Measurements from ENCODE around the gene A3GALT2. TPM values are rescaled to one million over a fixed set of nuclear protein-coding genes. Genes with fewer than 3 reads are reported as not detected.

A3GALT2 gene
- total RNA-seq, 3 donors from 2014 or later = 0.30 TPM; not detected in 2

DNA sequence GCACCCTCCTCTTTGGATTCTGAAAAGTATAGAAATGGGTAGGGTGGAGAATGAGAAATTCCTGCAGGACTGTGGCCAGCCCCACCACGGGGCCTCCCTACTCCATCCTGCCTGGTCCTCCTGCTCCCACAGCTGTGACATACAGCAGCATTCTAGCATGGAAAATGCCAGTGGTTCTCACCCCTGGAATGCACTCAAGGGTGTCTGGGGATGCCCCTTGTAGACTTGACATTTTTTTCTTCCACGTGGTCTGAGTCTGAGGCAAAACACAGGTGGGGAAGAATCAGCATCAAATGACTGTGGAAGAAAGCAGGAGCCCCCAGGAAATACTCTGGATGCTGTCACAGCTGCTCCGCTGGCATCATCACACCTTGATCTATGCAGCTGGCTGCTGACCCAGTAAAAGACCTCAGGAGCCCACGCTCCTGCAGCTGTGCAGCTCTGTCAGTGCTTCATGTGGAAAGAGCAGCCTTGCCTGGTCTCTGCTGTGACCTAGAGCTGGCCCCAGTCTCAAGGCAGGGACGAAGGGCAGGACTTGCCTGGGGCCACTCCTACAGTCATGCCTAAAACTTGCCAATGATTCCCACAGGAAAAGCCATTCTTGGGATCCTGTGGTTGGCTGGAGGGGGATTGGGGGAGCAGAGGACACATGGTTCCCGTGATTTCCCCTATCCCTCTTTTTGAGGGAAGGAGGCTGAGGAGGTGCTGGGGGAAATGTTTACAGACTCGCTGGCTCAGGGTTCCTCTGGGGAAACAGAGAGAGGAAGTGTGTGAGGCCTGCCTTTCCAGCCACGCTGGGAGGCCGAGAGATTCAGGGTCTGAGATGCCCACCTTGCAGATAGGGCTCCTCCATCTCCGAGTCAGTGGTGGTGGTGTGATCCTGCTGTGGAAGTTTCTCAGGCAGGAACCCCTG lies 10.8 kb upstream of the A3GALT2 start:
- H3K36me3 Mint-ChIP-seq (ENCODE audit: insufficient read depth) = peaks cover 39% of the 10 kb centered on the region
- ATAC-seq (no peak), DNase-seq (no peak)
- peaks cover 8% of the 10 kb centered on the region for H3K4me1 Mint-ChIP-seq (ENCODE audit: low read depth)
- H3K27me3 Mint-ChIP-seq (ENCODE audit: low read depth) = no peaks in the 10 kb centered on the region
- H3K4me3 Mint-ChIP-seq = no peak overlapping the region
- H3K9me3 Mint-ChIP-seq = no peaks in the 10 kb centered on the region

GRCh38 chr1:33330906-33331305 lies 10.0 kb upstream of the A3GALT2 start:
- DNase-seq (no peak), ATAC-seq (no peak)
- H3K4me3 Mint-ChIP-seq = no peak overlapping the region
- peaks cover 8% of the 10 kb centered on the region for H3K4me1 Mint-ChIP-seq (ENCODE audit: low read depth)
- peaks cover 42% of the 10 kb centered on the region for H3K36me3 Mint-ChIP-seq (ENCODE audit: insufficient read depth)
- no peaks in the 10 kb centered on the region for H3K9me3 Mint-ChIP-seq
- no peaks in the 10 kb centered on the region for H3K27me3 Mint-ChIP-seq (ENCODE audit: low read depth)

- H3K4me1 Mint-ChIP-seq (ENCODE audit: low read depth) = peaks cover 7% of the 10 kb centered on the region
- no peaks in the 10 kb centered on the region for H3K9me3 Mint-ChIP-seq
- ATAC-seq (no peak), DNase-seq (no peak)
- H3K36me3 Mint-ChIP-seq (ENCODE audit: insufficient read depth) = peaks cover 47% of the 10 kb centered on the region
- H3K27me3 Mint-ChIP-seq (ENCODE audit: low read depth) = no peaks in the 10 kb centered on the region
- no peak overlapping the region for H3K4me3 Mint-ChIP-seq
These were observed 9.5 kb upstream of the A3GALT2 start for GRCh38 chr1:33330361-33330890.

GRCh38 chr1:33329600-33330305 lies 8.9 kb upstream of the A3GALT2 start:
- H3K9me3 Mint-ChIP-seq = no peaks in the 10 kb centered on the region
- H3K36me3 Mint-ChIP-seq (ENCODE audit: insufficient read depth) = peaks cover 49% of the 10 kb centered on the region
- DNase-seq = no peak
- peaks cover 2% of the 10 kb centered on the region for H3K4me1 Mint-ChIP-seq (ENCODE audit: low read depth)
- no peaks in the 10 kb centered on the region for H3K27me3 Mint-ChIP-seq (ENCODE audit: low read depth)
- no peak overlapping the region for H3K4me3 Mint-ChIP-seq
- ATAC-seq = no peak

DNA sequence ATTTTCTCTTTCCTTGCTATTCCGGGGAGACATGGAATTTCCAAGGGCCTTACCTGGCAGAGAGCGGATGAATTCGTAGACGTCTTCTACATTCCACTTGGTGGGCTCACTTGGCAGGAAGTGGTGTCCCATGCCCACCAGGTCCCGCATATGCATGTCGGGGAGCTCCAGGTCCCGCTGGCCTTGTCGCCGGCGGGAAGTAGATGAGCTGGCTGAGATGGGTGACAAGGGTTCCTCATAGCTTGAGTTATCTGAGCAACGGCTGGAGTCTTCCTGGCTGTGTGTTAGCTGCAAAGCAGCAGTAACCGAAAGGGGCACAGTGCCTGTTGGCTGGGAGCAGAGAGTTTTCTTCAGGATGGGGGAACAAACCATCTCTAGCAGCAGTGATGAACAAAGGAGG lies 7.9 kb upstream of the A3GALT2 start:
- H3K4me3 Mint-ChIP-seq = no peak overlapping the region
- H3K9me3 Mint-ChIP-seq = no peaks in the 10 kb centered on the region
- ATAC-seq (no peak), DNase-seq (no peak)
- peaks cover 48% of the 10 kb centered on the region for H3K36me3 Mint-ChIP-seq (ENCODE audit: insufficient read depth)
- no peaks in the 10 kb centered on the region for H3K27me3 Mint-ChIP-seq (ENCODE audit: low read depth)
- H3K4me1 Mint-ChIP-seq (ENCODE audit: low read depth) = no peaks in the 10 kb centered on the region

DNA sequence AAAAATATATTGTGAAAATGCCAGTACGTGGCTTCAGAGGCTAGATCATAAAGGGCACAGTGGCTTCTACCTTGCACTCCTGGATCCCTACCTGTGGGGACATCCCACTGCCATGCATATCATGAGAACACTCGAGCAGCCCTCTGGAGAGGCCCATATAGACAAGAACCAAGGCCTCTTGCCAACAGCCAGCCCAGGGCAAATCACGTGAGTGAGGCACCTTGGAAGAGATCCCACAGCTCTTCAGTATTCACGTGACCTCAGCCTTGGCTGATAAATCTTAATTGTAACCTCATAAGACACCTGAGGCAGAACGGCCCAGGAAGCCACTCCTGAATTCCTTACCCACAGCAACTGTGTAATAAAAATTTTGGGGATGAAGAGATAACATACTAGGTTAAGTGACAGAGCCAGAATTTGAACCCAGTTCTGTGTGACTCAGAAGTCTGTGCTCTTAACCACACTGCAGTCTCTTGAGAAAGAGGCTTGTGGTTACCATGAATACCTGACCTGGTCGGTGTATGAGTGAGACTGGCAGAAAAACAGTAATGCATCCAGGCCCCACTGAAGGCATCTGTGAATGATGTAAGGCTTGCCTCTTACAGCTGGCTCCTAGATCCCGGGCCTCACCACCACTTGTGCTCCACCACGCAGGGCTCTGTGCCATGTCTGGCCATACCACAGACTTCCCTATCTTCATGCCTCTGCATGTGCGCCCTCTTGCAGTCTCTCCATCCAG lies 6.9 kb upstream of the A3GALT2 start:
- ATAC-seq (no peak), DNase-seq (no peak)
- H3K36me3 Mint-ChIP-seq (ENCODE audit: insufficient read depth) = peaks cover 42% of the 10 kb centered on the region
- H3K4me1 Mint-ChIP-seq (ENCODE audit: low read depth) = no peaks in the 10 kb centered on the region
- H3K27me3 Mint-ChIP-seq (ENCODE audit: low read depth) = no peaks in the 10 kb centered on the region
- H3K4me3 Mint-ChIP-seq = no peak overlapping the region
- no peaks in the 10 kb centered on the region for H3K9me3 Mint-ChIP-seq

DNA sequence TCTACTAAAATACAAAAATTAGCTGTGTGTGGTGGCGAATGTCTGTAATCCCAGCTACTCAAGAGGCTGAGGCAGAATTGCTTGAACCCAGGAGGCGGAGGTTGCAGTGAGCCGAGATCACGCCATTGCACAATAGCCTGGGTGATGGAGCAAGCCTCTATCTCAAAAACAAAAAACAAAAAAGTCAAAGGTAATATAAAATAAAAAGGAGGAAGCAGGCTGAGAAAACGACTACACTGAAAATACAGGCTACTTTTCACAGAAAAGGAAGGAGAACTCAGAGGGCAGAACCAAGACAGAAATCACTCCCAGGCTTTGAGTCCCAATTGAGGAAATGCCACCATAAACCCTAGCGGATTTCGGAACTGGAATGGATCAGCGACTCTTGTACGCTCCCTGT lies 5.9 kb upstream of the A3GALT2 start:
- Mint-ChIP-seq H3K9me3 (no peaks in the 10 kb centered on the region), H3K4me3 (no peak overlapping the region), H3K27me3 (ENCODE audit: low read depth) (no peaks in the 10 kb centered on the region), H3K4me1 (ENCODE audit: low read depth) (no peaks in the 10 kb centered on the region), H3K36me3 (ENCODE audit: insufficient read depth) (peaks cover 41% of the 10 kb centered on the region)
- DNase-seq = no peak
- ATAC-seq = no peak

- H3K9me3 Mint-ChIP-seq = no peaks in the 10 kb centered on the region
- no peaks in the 10 kb centered on the region for H3K4me1 Mint-ChIP-seq (ENCODE audit: low read depth)
- peaks cover 37% of the 10 kb centered on the region for H3K36me3 Mint-ChIP-seq (ENCODE audit: insufficient read depth)
- H3K4me3 Mint-ChIP-seq = no peak overlapping the region
- ATAC-seq (no peak), DNase-seq (no peak)
- H3K27me3 Mint-ChIP-seq (ENCODE audit: low read depth) = no peaks in the 10 kb centered on the region
These were observed 4.0 kb upstream of the A3GALT2 start for GRCh38 chr1:33324677-33325575.

DNA sequence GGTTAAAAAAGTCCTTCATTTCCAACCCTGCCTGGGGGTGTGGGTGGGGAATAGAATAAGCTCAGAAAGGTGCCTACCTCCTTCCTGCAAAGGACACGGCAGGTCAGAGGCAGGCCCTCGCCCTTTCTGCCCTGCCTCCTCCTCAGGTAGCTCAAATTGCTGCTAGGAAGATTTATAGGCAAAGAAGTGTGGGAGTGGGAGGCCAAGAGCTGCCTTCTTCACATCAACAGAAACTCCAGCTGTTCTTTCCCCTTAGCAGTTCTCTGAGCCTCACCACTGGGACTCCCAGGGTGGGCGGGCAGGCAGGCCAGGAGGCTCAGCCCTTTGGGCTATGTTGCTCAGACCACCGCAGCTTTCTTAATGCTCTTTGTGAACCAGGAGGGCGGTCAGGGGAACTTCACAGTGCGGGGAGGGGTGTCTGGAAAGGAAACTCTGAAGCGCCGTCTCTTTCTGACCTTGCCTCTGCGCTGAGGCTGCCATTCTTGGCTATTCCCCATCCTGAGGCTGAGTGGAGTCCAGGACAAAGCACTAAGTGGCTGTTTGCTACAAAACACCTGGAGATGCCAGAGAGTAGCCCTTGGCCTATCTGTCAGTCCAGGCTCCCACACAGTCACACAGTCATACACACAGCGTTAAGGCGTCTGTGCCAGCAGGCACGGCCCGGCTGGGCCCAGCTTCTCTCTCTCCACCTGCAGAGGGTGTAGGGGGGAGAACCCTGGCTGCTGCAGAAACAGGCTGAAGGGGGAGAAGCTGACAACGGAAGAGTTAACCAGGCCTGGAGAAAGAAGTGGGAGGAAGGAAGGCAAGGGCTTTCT lies 3.0 kb upstream of the A3GALT2 start:
- Mint-ChIP-seq H3K9me3 (no peaks in the 10 kb centered on the region), H3K36me3 (ENCODE audit: insufficient read depth) (peaks cover 28% of the 10 kb centered on the region), H3K4me1 (ENCODE audit: low read depth) (no peaks in the 10 kb centered on the region), H3K27me3 (ENCODE audit: low read depth) (no peaks in the 10 kb centered on the region), H3K4me3 (no peak overlapping the region)
- no peak for DNase-seq
- no peak for ATAC-seq

DNA sequence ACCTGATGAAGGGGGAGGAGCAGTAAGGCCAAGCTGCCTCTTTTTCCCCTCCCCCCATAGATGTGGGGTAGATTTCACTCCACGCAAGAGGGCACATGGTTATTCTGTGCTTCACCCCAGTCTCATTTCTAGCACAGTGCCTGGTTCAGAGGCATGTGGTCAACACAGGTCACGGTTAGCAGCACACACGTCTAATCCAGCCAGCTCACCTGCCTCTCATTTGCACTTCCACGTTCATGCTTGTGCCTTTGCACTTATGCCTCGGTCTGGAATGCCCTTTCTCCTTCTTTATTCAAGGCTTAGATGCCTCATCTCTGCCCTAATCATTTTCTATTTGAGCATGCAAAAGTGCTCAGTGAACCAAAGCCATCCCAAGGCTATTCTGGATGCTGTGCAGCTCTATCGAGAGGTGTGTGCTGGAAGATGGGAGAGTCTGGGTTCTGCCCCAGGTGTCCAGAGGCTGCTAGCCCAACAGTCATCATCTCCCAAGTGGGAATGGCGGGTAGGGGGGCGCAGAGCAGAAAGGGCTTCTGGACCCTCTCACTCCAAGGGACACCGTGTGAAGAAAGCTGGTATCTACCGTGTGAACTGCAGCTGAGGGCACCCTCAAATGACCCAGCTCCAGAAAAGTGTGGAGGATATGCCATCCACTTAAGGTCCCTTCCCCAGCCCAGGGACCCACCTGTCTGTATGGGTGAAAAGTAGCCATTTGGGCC lies 2.1 kb upstream of the A3GALT2 start:
- Mint-ChIP-seq H3K36me3 (ENCODE audit: insufficient read depth) (peaks cover 22% of the 10 kb centered on the region), H3K27me3 (ENCODE audit: low read depth) (no peaks in the 10 kb centered on the region)
- ATAC-seq = no peak

GRCh38 chr1:33322109-33322508 lies 1.2 kb upstream of the A3GALT2 start:
- no peak for DNase-seq
- no peaks in the 10 kb centered on the region for H3K4me1 Mint-ChIP-seq (ENCODE audit: low read depth)
- no peaks in the 10 kb centered on the region for H3K27me3 Mint-ChIP-seq (ENCODE audit: low read depth)

More for the DNA sequence above, 2.1 kb upstream of the A3GALT2 start:
- Mint-ChIP-seq H3K4me3 (no peak overlapping the region), H3K4me1 (ENCODE audit: low read depth) (no peaks in the 10 kb centered on the region), H3K9me3 (no peaks in the 10 kb centered on the region)
- no peak for DNase-seq

DNA sequence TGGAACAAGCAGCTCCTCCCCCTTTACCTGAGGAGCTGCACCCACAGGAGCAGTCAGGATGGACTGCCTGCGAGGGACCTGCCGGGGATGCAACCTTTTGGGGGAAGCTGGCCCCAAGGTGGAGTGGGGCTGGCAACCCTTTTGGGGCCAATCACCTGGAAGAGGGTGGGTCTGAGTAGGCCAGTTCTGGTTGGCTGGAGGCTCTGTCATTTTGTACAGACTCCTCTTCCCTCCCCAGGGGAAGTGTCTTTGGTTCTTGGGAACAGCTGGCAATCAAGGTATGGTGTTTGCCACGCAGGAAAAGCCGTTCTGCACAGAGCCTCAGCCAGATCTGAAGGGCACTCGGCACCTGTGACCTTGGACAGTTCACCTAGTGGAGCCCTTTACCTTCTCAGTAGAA lies 280 bp upstream of the A3GALT2 start:
- DNase-seq (no peak), ATAC-seq (no peak)
- H3K4me3 Mint-ChIP-seq = no peak overlapping the region
- peaks cover 15% of the 10 kb centered on the region for H3K36me3 Mint-ChIP-seq (ENCODE audit: insufficient read depth)
- H3K9me3 Mint-ChIP-seq = no peaks in the 10 kb centered on the region
- no peaks in the 10 kb centered on the region for H3K4me1 Mint-ChIP-seq (ENCODE audit: low read depth)
- H3K27me3 Mint-ChIP-seq (ENCODE audit: low read depth) = no peaks in the 10 kb centered on the region

More at GRCh38 chr1:33322109-33322508, 1.2 kb upstream of the A3GALT2 start:
- ATAC-seq = no peak
- H3K36me3 Mint-ChIP-seq (ENCODE audit: insufficient read depth) = peaks cover 20% of the 10 kb centered on the region
- H3K4me3 Mint-ChIP-seq = no peak overlapping the region
- no peaks in the 10 kb centered on the region for H3K9me3 Mint-ChIP-seq

Data from activated T-cell treated with anti-CD3 and anti-CD28 coated beads, Interleukin-2, amount 50 U/mL, for 4 hours (primary cell).